ENCODE measurements around the gene DST. TPM values are rescaled to one million over a fixed set of nuclear protein-coding genes. Genes with fewer than 3 reads are reported as not detected.
A peak's percentile ranks its signal among the peaks of the same experiment; 100 is the strongest.

DST gene
- total RNA-seq, 1 experiment from 2014 or later = 241 TPM

GRCh38 chr6:56625356-56625755 lies 17.3 kb downstream of the DST start:
- Histone ChIP-seq H3K27ac (ENCODE audit: low read length) (no peak overlapping the region), H3K27me3 (ENCODE audit: low read length) (no peaks in the 10 kb centered on the region), H3K79me2 (ENCODE audit: low read length) (no peaks in the 10 kb centered on the region), H3K4me2 (ENCODE audit: low read depth, low read length, poor library complexity, severe bottlenecking) (no peak overlapping the region), H3K9ac (ENCODE audit: low read length) (no peak overlapping the region), H3K9me2 (replicated peaks; ENCODE audit: insufficient read depth, low read length) (no peaks in the 10 kb centered on the region), H3K4me1 (ENCODE audit: low read length) (no peaks in the 10 kb centered on the region), H3K36me3 (ENCODE audit: insufficient read depth, low read length) (no peaks in the 10 kb centered on the region), H4K20me1 (ENCODE audit: insufficient read depth, low read depth, low read length) (no peaks in the 10 kb centered on the region), H3K9me3 (ENCODE audit: low read length) (no peaks in the 10 kb centered on the region), H3K4me3 (ENCODE audit: low read length) (no peak overlapping the region), H2AFZ (ENCODE audit: low read length) (no peak overlapping the region)
- DNase-seq = no peak

DNA sequence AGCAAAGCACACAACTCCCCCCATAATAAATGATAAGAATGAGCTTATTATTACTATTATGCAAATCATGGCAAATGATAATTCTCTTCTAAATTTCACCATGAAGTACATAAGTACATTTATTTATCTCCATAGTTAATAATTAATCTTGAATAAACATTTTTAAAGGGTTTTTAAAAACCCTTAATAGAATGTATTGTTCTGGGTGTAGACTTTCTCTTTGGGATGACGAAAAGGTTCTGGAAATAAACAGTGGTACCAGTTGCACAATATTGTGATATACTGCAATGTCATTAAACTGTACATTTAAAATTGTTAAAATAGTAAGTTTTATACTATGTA lies 18.0 kb downstream of the DST start:
- Histone ChIP-seq H2AFZ (ENCODE audit: low read length) (no peak overlapping the region), H3K4me1 (ENCODE audit: low read length) (no peaks in the 10 kb centered on the region), H3K36me3 (ENCODE audit: insufficient read depth, low read length) (no peaks in the 10 kb centered on the region), H3K9ac (ENCODE audit: low read length) (no peak overlapping the region), H3K9me2 (replicated peaks; ENCODE audit: insufficient read depth, low read length) (no peaks in the 10 kb centered on the region), H3K79me2 (ENCODE audit: low read length) (no peaks in the 10 kb centered on the region), H3K9me3 (ENCODE audit: low read length) (no peaks in the 10 kb centered on the region), H4K20me1 (ENCODE audit: insufficient read depth, low read depth, low read length) (no peaks in the 10 kb centered on the region), H3K27me3 (ENCODE audit: low read length) (no peaks in the 10 kb centered on the region), H3K4me2 (ENCODE audit: low read depth, low read length, poor library complexity, severe bottlenecking) (no peak overlapping the region), H3K4me3 (ENCODE audit: low read length) (no peak overlapping the region), H3K27ac (ENCODE audit: low read length) (no peak overlapping the region)
- DNase-seq = no peak

GRCh38 chr6:56624046-56624727 lies 18.5 kb downstream of the DST start:
- no peaks in the 10 kb centered on the region for H3K79me2 ChIP-seq (ENCODE audit: low read length)
- no peak overlapping the region for H3K27ac ChIP-seq (ENCODE audit: low read length)
- DNase-seq = no peak
- no peaks in the 10 kb centered on the region for H3K36me3 ChIP-seq (ENCODE audit: insufficient read depth, low read length)
- H3K9me3 ChIP-seq (ENCODE audit: low read length) = no peaks in the 10 kb centered on the region
- H4K20me1 ChIP-seq (ENCODE audit: insufficient read depth, low read depth, low read length) = no peaks in the 10 kb centered on the region
- H3K9me2 ChIP-seq (replicated peaks; ENCODE audit: insufficient read depth, low read length) = no peaks in the 10 kb centered on the region
- no peak overlapping the region for H3K9ac ChIP-seq (ENCODE audit: low read length)
- H3K4me2 ChIP-seq (ENCODE audit: low read depth, low read length, poor library complexity, severe bottlenecking) = no peak overlapping the region
- no peaks in the 10 kb centered on the region for H3K4me1 ChIP-seq (ENCODE audit: low read length)
- H3K4me3 ChIP-seq (ENCODE audit: low read length) = no peak overlapping the region
- H3K27me3 ChIP-seq (ENCODE audit: low read length) = no peaks in the 10 kb centered on the region
- H2AFZ ChIP-seq (ENCODE audit: low read length) = no peak overlapping the region

GRCh38 chr6:56620229-56620868 lies 22.3 kb downstream of the DST start:
- Histone ChIP-seq H3K4me2 (ENCODE audit: low read depth, low read length, poor library complexity, severe bottlenecking) (no peak overlapping the region), H3K9me2 (replicated peaks; ENCODE audit: insufficient read depth, low read length) (no peaks in the 10 kb centered on the region), H3K4me1 (ENCODE audit: low read length) (no peaks in the 10 kb centered on the region), H3K27me3 (ENCODE audit: low read length) (no peaks in the 10 kb centered on the region), H3K9ac (ENCODE audit: low read length) (no peak overlapping the region), H3K9me3 (ENCODE audit: low read length) (no peaks in the 10 kb centered on the region), H4K20me1 (ENCODE audit: insufficient read depth, low read depth, low read length) (no peaks in the 10 kb centered on the region), H3K27ac (ENCODE audit: low read length) (no peak overlapping the region), H2AFZ (ENCODE audit: low read length) (no peak overlapping the region), H3K36me3 (ENCODE audit: insufficient read depth, low read length) (no peaks in the 10 kb centered on the region), H3K4me3 (ENCODE audit: low read length) (no peak overlapping the region), H3K79me2 (ENCODE audit: low read length) (no peaks in the 10 kb centered on the region)
- no peak for DNase-seq

DNA sequence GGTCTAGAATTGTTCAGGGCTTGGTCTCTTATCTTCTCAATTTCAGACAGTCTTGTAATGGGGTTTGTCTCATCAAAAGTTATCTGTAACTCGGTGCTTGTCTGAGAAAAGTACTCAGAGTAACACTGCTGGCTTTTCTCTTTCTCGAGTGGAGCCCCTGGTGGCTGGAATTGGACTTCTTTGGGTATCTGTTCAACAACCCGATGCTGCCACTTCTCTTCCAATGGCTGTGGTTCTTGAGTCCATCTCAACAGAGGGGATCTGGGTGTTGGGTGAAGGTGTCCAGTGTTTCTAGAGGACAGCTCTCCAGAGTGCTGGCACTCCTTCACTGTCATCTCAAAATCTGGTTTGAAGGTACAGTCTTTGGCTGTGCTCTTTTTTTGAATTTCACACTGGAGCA lies 24.6 kb downstream of the DST start:
- peak; percentile 52 for DNase-seq

GRCh38 chr6:56616967-56617366 lies 25.7 kb downstream of the DST start:
- Histone ChIP-seq H3K4me2 (ENCODE audit: low read depth, low read length, poor library complexity, severe bottlenecking) (no peak overlapping the region), H3K9me2 (replicated peaks; ENCODE audit: insufficient read depth, low read length) (no peaks in the 10 kb centered on the region), H4K20me1 (ENCODE audit: insufficient read depth, low read depth, low read length) (no peaks in the 10 kb centered on the region), H3K36me3 (ENCODE audit: insufficient read depth, low read length) (no peaks in the 10 kb centered on the region), H3K9me3 (ENCODE audit: low read length) (no peaks in the 10 kb centered on the region), H2AFZ (ENCODE audit: low read length) (no peak overlapping the region), H3K4me3 (ENCODE audit: low read length) (no peak overlapping the region), H3K27ac (ENCODE audit: low read length) (no peak overlapping the region), H3K9ac (ENCODE audit: low read length) (no peak overlapping the region), H3K79me2 (ENCODE audit: low read length) (no peaks in the 10 kb centered on the region), H3K4me1 (ENCODE audit: low read length) (no peaks in the 10 kb centered on the region), H3K27me3 (ENCODE audit: low read length) (no peaks in the 10 kb centered on the region)
- DNase-seq = no peak

More for the DNA sequence above, 24.6 kb downstream of the DST start:
- Histone ChIP-seq H4K20me1 (ENCODE audit: insufficient read depth, low read depth, low read length) (no peaks in the 10 kb centered on the region), H3K79me2 (ENCODE audit: low read length) (no peaks in the 10 kb centered on the region), H3K36me3 (ENCODE audit: insufficient read depth, low read length) (no peaks in the 10 kb centered on the region), H3K4me3 (ENCODE audit: low read length) (no peak overlapping the region), H3K9me2 (replicated peaks; ENCODE audit: insufficient read depth, low read length) (no peaks in the 10 kb centered on the region), H3K4me2 (ENCODE audit: low read depth, low read length, poor library complexity, severe bottlenecking) (no peak overlapping the region), H3K9ac (ENCODE audit: low read length) (no peak overlapping the region), H3K27ac (ENCODE audit: low read length) (no peak overlapping the region), H3K9me3 (ENCODE audit: low read length) (no peaks in the 10 kb centered on the region), H3K27me3 (ENCODE audit: low read length) (no peaks in the 10 kb centered on the region), H2AFZ (ENCODE audit: low read length) (no peak overlapping the region), H3K4me1 (ENCODE audit: low read length) (no peaks in the 10 kb centered on the region)

GRCh38 chr6:56613247-56613851 lies 29.3 kb downstream of the DST start:
- no peaks in the 10 kb centered on the region for H4K20me1 ChIP-seq (ENCODE audit: insufficient read depth, low read depth, low read length)
- DNase-seq = no peak
- no peak overlapping the region for H3K27ac ChIP-seq (ENCODE audit: low read length)
- no peak overlapping the region for H3K4me3 ChIP-seq (ENCODE audit: low read length)
- no peak overlapping the region for H3K9ac ChIP-seq (ENCODE audit: low read length)
- H3K36me3 ChIP-seq (ENCODE audit: insufficient read depth, low read length) = no peaks in the 10 kb centered on the region
- no peaks in the 10 kb centered on the region for H3K27me3 ChIP-seq (ENCODE audit: low read length)
- no peaks in the 10 kb centered on the region for H3K9me2 ChIP-seq (replicated peaks; ENCODE audit: insufficient read depth, low read length)
- no peak overlapping the region for H3K4me2 ChIP-seq (ENCODE audit: low read depth, low read length, poor library complexity, severe bottlenecking)
- H3K79me2 ChIP-seq (ENCODE audit: low read length) = no peaks in the 10 kb centered on the region
- no peaks in the 10 kb centered on the region for H3K9me3 ChIP-seq (ENCODE audit: low read length)
- H2AFZ ChIP-seq (ENCODE audit: low read length) = no peak overlapping the region
- no peaks in the 10 kb centered on the region for H3K4me1 ChIP-seq (ENCODE audit: low read length)

GRCh38 chr6:56608332-56608731 lies 34.4 kb downstream of the DST start:
- Histone ChIP-seq H3K79me2 (ENCODE audit: low read length) (no peaks in the 10 kb centered on the region), H3K9me3 (ENCODE audit: low read length) (no peaks in the 10 kb centered on the region), H3K27ac (ENCODE audit: low read length) (no peak overlapping the region), H3K36me3 (ENCODE audit: insufficient read depth, low read length) (no peaks in the 10 kb centered on the region), H4K20me1 (ENCODE audit: insufficient read depth, low read depth, low read length) (no peaks in the 10 kb centered on the region), H3K27me3 (ENCODE audit: low read length) (no peaks in the 10 kb centered on the region), H3K9ac (ENCODE audit: low read length) (no peak overlapping the region), H2AFZ (ENCODE audit: low read length) (no peak overlapping the region), H3K4me1 (ENCODE audit: low read length) (no peaks in the 10 kb centered on the region), H3K4me3 (ENCODE audit: low read length) (no peak overlapping the region), H3K4me2 (ENCODE audit: low read depth, low read length, poor library complexity, severe bottlenecking) (no peak overlapping the region), H3K9me2 (replicated peaks; ENCODE audit: insufficient read depth, low read length) (no peaks in the 10 kb centered on the region)
- DNase-seq = no peak

Measured in Karpas-422 (cell line).